Stimulated activated CD8-positive, alpha-beta memory T cell treated with anti-CD3 and anti-CD28 coated beads, Interleukin-12 subunit alpha, Interleukin-12 subunit beta, amount 100 ng/mL, for 24 hours (primary cell): ENCODE measurements around the gene CHTF18.

Experiments
- DNase-seq: peaks from one replicate; pipeline ENCODE4 v3.0.0-alpha.2; 2020; ENCODE audit errors: extremely low read depth

CHTF18 gene

GRCh38 chr16:760545-761343 lies 27.7 kb upstream of the CHTF18 start, which contains the start of gene MSLN:
Gene MSLN, plus strand, starts transcription at chr16:760734. Its CDS starts 1,947 bp downstream, at chr16:762681.
- no peak for DNase-seq

- no peak for DNase-seq
Measured at GRCh38 chr16:761625-762513, 26.6 kb upstream of the CHTF18 start.

GRCh38 chr16:762595-763268 lies 25.7 kb upstream of the CHTF18 start:
- DNase-seq = no peak

GRCh38 chr16:763369-764183 lies 24.8 kb upstream of the CHTF18 start:
- DNase-seq = no peak

- no peak for DNase-seq
Measured at GRCh38 chr16:764184-764750, 24.2 kb upstream of the CHTF18 start.

GRCh38 chr16:764848-765487 lies 23.5 kb upstream of the CHTF18 start:
- no peak for DNase-seq

- no peak for DNase-seq
Measured at GRCh38 chr16:765488-765865, 22.9 kb upstream of the CHTF18 start.

- no peak for DNase-seq
Measured at GRCh38 chr16:766008-766819, 22.2 kb upstream of the CHTF18 start.

- DNase-seq = no peak
Measured at GRCh38 chr16:766820-767640, 21.4 kb upstream of the CHTF18 start.

GRCh38 chr16:767743-768235 lies 20.6 kb upstream of the CHTF18 start:
- no peak for DNase-seq

GRCh38 chr16:768428-768827 lies 20.0 kb upstream of the CHTF18 start:
- no peak for DNase-seq

- no peak for DNase-seq
Measured at GRCh38 chr16:769184-769784, 19.1 kb upstream of the CHTF18 start.

- no peak for DNase-seq
Measured at GRCh38 chr16:769934-770333, 18.5 kb upstream of the CHTF18 start.

- no peak for DNase-seq
Measured at GRCh38 chr16:770411-770810, 18.0 kb upstream of the CHTF18 start.

- DNase-seq = no peak
Measured at GRCh38 chr16:772959-773358, 15.5 kb upstream of the CHTF18 start.

GRCh38 chr16:774086-775001 lies 14.1 kb upstream of the CHTF18 start:
- DNase-seq = no peak

- no peak for DNase-seq
Measured at GRCh38 chr16:775236-775796, 13.1 kb upstream of the CHTF18 start.
